A549 (cell line): ENCODE results near the gene LMNA.

Source experiments
- JUN ChIP-seq, 2 experiments: fragments of >200 bp; sonication (Bioruptor Twin); formaldehyde crosslinking; IDR thresholded peaks; 2 replicates in 1 of 2; 3 replicates in 1 of 2; pipeline ENCODE4 v1.6.1; 2016 to 2017
- KDM5A ChIP-seq: fragments of 200-600 bp; sonication (generic); IDR thresholded peaks from 2 replicates; pipeline ENCODE4 v1.6.1; 2016; ENCODE audit warnings: antibody characterized with exemption, mild to moderate bottlenecking
- MAFK ChIP-seq: fragments of 450-650 bp; IDR thresholded peaks from 2 replicates; pipeline ENCODE4 v1.6.1; 2014; ENCODE audit not compliant: partially characterized antibody
- PHF8 ChIP-seq: fragments of 200-600 bp; sonication (generic); IDR thresholded peaks from 2 replicates; pipeline ENCODE4 v1.6.1; 2016; ENCODE audit warnings: low read depth, mild to moderate bottlenecking, antibody characterized with exemption, moderate library complexity, borderline replicate concordance
- POLR2A ChIP-seq: IDR thresholded peaks from 2 replicates; pipeline ENCODE4 v1.6.1; 2012; ENCODE audit warnings: mild to moderate bottlenecking, low read length
- RAD21 ChIP-seq, 2 experiments: fragments of >200 bp in 1 of 2; sonication (Bioruptor Twin) in 1 of 2; formaldehyde crosslinking in 1 of 2; IDR thresholded peaks in 1 of 2; conservative IDR thresholded peaks in 1 of 2; 2 replicates in 1 of 2; 3 replicates in 1 of 2; pipeline ENCODE4 v1.6.1; 2012 to 2018; ENCODE audit warnings: inconsistent platforms in 1 of 2
- ZFP36 ChIP-seq: fragments of 450-650 bp; IDR thresholded peaks from 2 replicates; pipeline ENCODE4 v1.6.1; 2014; ENCODE audit warnings: borderline replicate concordance; ENCODE audit not compliant: partially characterized antibody
- TF ChIP-seq, protein P1 (sequence below): fragments of >200 bp; sonication (Bioruptor Twin); formaldehyde crosslinking; IDR thresholded peaks from 3 replicates; pipeline ENCODE4 v1.5.1; 2016
- TF ChIP-seq, protein P2 (sequence below): fragments of 150-350 bp; IDR thresholded peaks from 2 replicates; pipeline ENCODE4 v1.6.1; 2014; ENCODE audit warnings: low read depth, mild to moderate bottlenecking, low read length
- TF ChIP-seq, protein P3 (sequence below): fragments of 200-600 bp; sonication (generic); IDR thresholded peaks from 2 replicates; pipeline ENCODE4 v1.6.1; 2016; ENCODE audit warnings: antibody characterized with exemption, mild to moderate bottlenecking, moderate library complexity

DNA sequence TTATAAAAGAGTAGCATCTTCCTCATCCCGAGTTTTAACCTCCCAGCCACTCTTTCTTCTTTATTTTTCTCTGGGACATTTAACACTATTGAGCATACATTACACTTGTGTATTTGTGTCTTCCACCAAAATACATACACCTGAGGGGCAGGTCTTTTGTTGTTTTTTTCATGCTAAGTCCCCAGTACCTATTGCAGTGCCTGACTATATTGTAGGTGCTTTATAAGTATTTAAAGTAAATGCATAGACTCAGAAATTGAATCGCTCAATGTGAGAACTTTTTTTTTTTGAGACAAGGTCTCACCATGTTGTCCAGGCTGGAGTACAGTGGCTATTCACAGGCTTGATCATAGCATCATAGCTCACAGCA lies 31.1 kb downstream of the LMNA start:
- TF ChIP-seq ZFP36 (no peak), MAFK (no peak), RAD21 (conservative IDR thresholded peaks at IDR 0.05 in 1 of 2, IDR thresholded peaks at IDR 0.05 in 1 of 2) (no peak), KDM5A (no peak), PHF8 (no peak), POLR2A (no peak), JUN (IDR thresholded peaks at IDR 0.05) (no peak)
- TF ChIP-seq, protein P1, sequence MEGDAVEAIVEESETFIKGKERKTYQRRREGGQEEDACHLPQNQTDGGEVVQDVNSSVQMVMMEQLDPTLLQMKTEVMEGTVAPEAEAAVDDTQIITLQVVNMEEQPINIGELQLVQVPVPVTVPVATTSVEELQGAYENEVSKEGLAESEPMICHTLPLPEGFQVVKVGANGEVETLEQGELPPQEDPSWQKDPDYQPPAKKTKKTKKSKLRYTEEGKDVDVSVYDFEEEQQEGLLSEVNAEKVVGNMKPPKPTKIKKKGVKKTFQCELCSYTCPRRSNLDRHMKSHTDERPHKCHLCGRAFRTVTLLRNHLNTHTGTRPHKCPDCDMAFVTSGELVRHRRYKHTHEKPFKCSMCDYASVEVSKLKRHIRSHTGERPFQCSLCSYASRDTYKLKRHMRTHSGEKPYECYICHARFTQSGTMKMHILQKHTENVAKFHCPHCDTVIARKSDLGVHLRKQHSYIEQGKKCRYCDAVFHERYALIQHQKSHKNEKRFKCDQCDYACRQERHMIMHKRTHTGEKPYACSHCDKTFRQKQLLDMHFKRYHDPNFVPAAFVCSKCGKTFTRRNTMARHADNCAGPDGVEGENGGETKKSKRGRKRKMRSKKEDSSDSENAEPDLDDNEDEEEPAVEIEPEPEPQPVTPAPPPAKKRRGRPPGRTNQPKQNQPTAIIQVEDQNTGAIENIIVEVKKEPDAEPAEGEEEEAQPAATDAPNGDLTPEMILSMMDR: no peak
- TF ChIP-seq, protein P2, sequence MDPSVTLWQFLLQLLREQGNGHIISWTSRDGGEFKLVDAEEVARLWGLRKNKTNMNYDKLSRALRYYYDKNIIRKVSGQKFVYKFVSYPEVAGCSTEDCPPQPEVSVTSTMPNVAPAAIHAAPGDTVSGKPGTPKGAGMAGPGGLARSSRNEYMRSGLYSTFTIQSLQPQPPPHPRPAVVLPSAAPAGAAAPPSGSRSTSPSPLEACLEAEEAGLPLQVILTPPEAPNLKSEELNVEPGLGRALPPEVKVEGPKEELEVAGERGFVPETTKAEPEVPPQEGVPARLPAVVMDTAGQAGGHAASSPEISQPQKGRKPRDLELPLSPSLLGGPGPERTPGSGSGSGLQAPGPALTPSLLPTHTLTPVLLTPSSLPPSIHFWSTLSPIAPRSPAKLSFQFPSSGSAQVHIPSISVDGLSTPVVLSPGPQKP: no peak
- TF ChIP-seq, protein P3, sequence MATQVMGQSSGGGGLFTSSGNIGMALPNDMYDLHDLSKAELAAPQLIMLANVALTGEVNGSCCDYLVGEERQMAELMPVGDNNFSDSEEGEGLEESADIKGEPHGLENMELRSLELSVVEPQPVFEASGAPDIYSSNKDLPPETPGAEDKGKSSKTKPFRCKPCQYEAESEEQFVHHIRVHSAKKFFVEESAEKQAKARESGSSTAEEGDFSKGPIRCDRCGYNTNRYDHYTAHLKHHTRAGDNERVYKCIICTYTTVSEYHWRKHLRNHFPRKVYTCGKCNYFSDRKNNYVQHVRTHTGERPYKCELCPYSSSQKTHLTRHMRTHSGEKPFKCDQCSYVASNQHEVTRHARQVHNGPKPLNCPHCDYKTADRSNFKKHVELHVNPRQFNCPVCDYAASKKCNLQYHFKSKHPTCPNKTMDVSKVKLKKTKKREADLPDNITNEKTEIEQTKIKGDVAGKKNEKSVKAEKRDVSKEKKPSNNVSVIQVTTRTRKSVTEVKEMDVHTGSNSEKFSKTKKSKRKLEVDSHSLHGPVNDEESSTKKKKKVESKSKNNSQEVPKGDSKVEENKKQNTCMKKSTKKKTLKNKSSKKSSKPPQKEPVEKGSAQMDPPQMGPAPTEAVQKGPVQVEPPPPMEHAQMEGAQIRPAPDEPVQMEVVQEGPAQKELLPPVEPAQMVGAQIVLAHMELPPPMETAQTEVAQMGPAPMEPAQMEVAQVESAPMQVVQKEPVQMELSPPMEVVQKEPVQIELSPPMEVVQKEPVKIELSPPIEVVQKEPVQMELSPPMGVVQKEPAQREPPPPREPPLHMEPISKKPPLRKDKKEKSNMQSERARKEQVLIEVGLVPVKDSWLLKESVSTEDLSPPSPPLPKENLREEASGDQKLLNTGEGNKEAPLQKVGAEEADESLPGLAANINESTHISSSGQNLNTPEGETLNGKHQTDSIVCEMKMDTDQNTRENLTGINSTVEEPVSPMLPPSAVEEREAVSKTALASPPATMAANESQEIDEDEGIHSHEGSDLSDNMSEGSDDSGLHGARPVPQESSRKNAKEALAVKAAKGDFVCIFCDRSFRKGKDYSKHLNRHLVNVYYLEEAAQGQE: no peak
